GM23338 (cell line): Measurements from ENCODE around the gene EVC. TPM values are rescaled to one million over a fixed set of nuclear protein-coding genes. Genes with fewer than 3 reads are reported as not detected.

Experiments
- ATAC-seq: fragments of 200-7000 bp; cut with Tn5 transposase; 3 replicates; pipeline ENCODE4 v1.9.1; 2020
- DNase-seq: peaks from one replicate; pipeline ENCODE4 v3.0.0-alpha.2; 2015; ENCODE audit warnings: low spot score
- H2AFZ ChIP-seq: fragments of 200-600 bp; sonication (generic); 2 replicates; pipeline ENCODE4 v1.8.0; 2016; ENCODE audit warnings: antibody characterized with exemption, mild to moderate bottlenecking, moderate library complexity
- H3F3A ChIP-seq: fragments of 200-600 bp; sonication (generic); replicated peaks from 2 replicates; pipeline ENCODE4 v1.8.0; 2017; ENCODE audit warnings: antibody characterized with exemption, mixed run types, low read depth
- H3K27ac ChIP-seq: fragments of 200-600 bp; sonication (generic); 2 replicates; pipeline ENCODE4 v1.6.1; 2016; ENCODE audit warnings: low read depth
- H3K27me3 ChIP-seq: fragments of 200-600 bp; sonication (generic); 2 replicates; pipeline ENCODE4 v1.8.0; 2016; ENCODE audit warnings: mild to moderate bottlenecking, mixed run types, moderate library complexity; ENCODE audit not compliant: insufficient read depth
- H3K36me3 ChIP-seq: fragments of 200-600 bp; sonication (generic); 2 replicates; pipeline ENCODE4 v1.8.0; 2016; ENCODE audit warnings: mild to moderate bottlenecking; ENCODE audit not compliant: insufficient read depth
- H3K4me1 ChIP-seq: fragments of 200-600 bp; sonication (generic); 2 replicates; pipeline ENCODE4 v1.8.0; 2016; ENCODE audit warnings: mild to moderate bottlenecking, moderate library complexity; ENCODE audit not compliant: insufficient read depth
- H3K4me2 ChIP-seq: fragments of 200-600 bp; sonication (generic); 2 replicates; pipeline ENCODE4 v1.7.1; 2017; ENCODE audit warnings: mixed run types
- H3K4me3 ChIP-seq: fragments of 200-600 bp; sonication (generic); 2 replicates; pipeline ENCODE4 v1.6.1; 2016; ENCODE audit warnings: mixed run types
- H3K79me2 ChIP-seq: fragments of 200-600 bp; sonication (generic); replicated peaks from 2 replicates; pipeline ENCODE4 v1.8.0; 2017; ENCODE audit warnings: mild to moderate bottlenecking; ENCODE audit not compliant: insufficient read depth
- H3K9me2 ChIP-seq: fragments of 200-600 bp; sonication (generic); 2 replicates; pipeline ENCODE4 v1.8.0; 2017; ENCODE audit not compliant: insufficient read depth
- H4K20me1 ChIP-seq: fragments of 200-600 bp; sonication (generic); replicated peaks from 2 replicates; pipeline ENCODE4 v1.8.0; 2017; ENCODE audit warnings: mild to moderate bottlenecking; ENCODE audit not compliant: insufficient read depth
- H3K27ac Mint-ChIP-seq: 2 replicates; pipeline ENCODE4 v1.8.0; 2020; ENCODE audit warnings: inconsistent platforms, mild to moderate bottlenecking, moderate library complexity, mixed read lengths
- H3K27me3 Mint-ChIP-seq: 3 replicates; pipeline ENCODE4 v1.8.0; 2022; ENCODE audit warnings: low read depth, mild to moderate bottlenecking, moderate library complexity, mixed read lengths, inconsistent platforms; ENCODE audit not compliant: insufficient read depth, poor library complexity
- H3K36me3 Mint-ChIP-seq: 3 replicates; pipeline ENCODE4 v1.8.0; 2021; ENCODE audit warnings: low read depth, mild to moderate bottlenecking, inconsistent platforms, moderate library complexity, mixed read lengths
- H3K4me1 Mint-ChIP-seq: 3 replicates; pipeline ENCODE4 v1.8.0; 2020; ENCODE audit warnings: mild to moderate bottlenecking, inconsistent platforms, mixed read lengths
- H3K4me3 Mint-ChIP-seq: 3 replicates; pipeline ENCODE4 v1.8.0; 2021; ENCODE audit warnings: moderate library complexity, mild to moderate bottlenecking, inconsistent platforms, mixed read lengths
- H3K9me3 Mint-ChIP-seq: 3 replicates; pipeline ENCODE4 v1.8.0; 2020; ENCODE audit warnings: moderate library complexity, mild to moderate bottlenecking, inconsistent platforms, mixed read lengths
- CREB1 ChIP-seq: fragments of 250-450 bp; sonication (Bioruptor Pico); IDR thresholded peaks from 2 replicates; pipeline ENCODE4 v1.5.0; 2020; ENCODE audit warnings: low read depth, mild to moderate bottlenecking, moderate library complexity
- CTCF ChIP-seq, 2 experiments: fragments of 200-600 bp in 1 of 2; sonication (generic) in 1 of 2; conservative IDR thresholded peaks; 2 replicates each; pipeline versions ENCODE4 v1.5.1 to v1.6.1; 2016 to 2017; ENCODE audit warnings: antibody characterized with exemption in 2 of 2, low read depth in 2 of 2, mild to moderate bottlenecking in 2 of 2, moderate library complexity in 1 of 2
- ETS1 ChIP-seq: IDR thresholded peaks from 2 replicates; pipeline ENCODE4 v1.6.1; 2016; ENCODE audit warnings: antibody characterized with exemption
- EZH2 ChIP-seq: fragments of 200-600 bp; sonication (generic); IDR thresholded peaks from one replicate; pipeline ENCODE4 v1.8.0; 2017; ENCODE audit warnings: antibody characterized with exemption, mild to moderate bottlenecking, low read depth; ENCODE audit not compliant: unreplicated experiment
- JUNB ChIP-seq: IDR thresholded peaks from one replicate; pipeline ENCODE4 v1.6.1; 2016; ENCODE audit warnings: antibody characterized with exemption; ENCODE audit not compliant: unreplicated experiment
- ZNF331 ChIP-seq: fragments of 250-450 bp; sonication (Bioruptor Pico); IDR thresholded peaks from 2 replicates; pipeline ENCODE4 v1.5.0; 2020; ENCODE audit warnings: low read depth, mild to moderate bottlenecking, moderate library complexity
- polyA plus RNA-seq: library from polyadenylated mRNA; unstranded; fragments of >200 nt; fragmentation: Nextera tagmentation; extraction: Ambion mirVana; gene quantifications from 2 replicates; pipeline ENCODE4 v1.2.1, GENCODE V29; 2016
- total RNA-seq: library from RNA; depleted of rRNA; stranded (reverse); fragments of >200 nt; shearing (Covaris generic); gene quantifications from 2 replicates; pipeline ENCODE4 v1.2.3, GENCODE V29; 2014
- TF ChIP-seq, protein P1 (sequence below): fragments of 250-450 bp; sonication (Bioruptor Pico); IDR thresholded peaks from 2 replicates; pipeline ENCODE4 v1.5.0; 2020; ENCODE audit warnings: mild to moderate bottlenecking, moderate library complexity

EVC gene
- total and polyA plus RNA-seq, 2 experiments from 2014 or later: 1.7 to 12.8 TPM

DNA sequence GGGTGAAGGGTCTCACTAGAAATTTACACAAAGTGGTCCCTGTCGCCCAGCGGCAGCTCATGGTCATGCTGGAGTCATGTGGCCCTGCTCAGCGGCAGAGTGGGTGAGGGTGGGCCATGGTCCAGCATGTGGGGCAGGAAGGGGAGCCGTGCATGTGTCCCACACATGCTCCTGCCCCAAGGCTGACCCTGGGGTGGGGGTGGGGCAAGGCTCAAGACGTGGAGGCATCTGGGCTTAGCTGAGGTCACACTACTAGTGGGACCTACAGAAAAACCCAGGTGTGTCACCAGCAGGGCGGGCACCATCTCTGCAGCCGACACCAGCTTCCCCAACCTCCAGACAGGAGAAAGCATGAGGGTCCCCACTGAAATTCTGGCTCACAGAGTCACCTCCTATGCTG, 42.4 kb downstream of the EVC start (continued):
- TF ChIP-seq, protein P1, sequence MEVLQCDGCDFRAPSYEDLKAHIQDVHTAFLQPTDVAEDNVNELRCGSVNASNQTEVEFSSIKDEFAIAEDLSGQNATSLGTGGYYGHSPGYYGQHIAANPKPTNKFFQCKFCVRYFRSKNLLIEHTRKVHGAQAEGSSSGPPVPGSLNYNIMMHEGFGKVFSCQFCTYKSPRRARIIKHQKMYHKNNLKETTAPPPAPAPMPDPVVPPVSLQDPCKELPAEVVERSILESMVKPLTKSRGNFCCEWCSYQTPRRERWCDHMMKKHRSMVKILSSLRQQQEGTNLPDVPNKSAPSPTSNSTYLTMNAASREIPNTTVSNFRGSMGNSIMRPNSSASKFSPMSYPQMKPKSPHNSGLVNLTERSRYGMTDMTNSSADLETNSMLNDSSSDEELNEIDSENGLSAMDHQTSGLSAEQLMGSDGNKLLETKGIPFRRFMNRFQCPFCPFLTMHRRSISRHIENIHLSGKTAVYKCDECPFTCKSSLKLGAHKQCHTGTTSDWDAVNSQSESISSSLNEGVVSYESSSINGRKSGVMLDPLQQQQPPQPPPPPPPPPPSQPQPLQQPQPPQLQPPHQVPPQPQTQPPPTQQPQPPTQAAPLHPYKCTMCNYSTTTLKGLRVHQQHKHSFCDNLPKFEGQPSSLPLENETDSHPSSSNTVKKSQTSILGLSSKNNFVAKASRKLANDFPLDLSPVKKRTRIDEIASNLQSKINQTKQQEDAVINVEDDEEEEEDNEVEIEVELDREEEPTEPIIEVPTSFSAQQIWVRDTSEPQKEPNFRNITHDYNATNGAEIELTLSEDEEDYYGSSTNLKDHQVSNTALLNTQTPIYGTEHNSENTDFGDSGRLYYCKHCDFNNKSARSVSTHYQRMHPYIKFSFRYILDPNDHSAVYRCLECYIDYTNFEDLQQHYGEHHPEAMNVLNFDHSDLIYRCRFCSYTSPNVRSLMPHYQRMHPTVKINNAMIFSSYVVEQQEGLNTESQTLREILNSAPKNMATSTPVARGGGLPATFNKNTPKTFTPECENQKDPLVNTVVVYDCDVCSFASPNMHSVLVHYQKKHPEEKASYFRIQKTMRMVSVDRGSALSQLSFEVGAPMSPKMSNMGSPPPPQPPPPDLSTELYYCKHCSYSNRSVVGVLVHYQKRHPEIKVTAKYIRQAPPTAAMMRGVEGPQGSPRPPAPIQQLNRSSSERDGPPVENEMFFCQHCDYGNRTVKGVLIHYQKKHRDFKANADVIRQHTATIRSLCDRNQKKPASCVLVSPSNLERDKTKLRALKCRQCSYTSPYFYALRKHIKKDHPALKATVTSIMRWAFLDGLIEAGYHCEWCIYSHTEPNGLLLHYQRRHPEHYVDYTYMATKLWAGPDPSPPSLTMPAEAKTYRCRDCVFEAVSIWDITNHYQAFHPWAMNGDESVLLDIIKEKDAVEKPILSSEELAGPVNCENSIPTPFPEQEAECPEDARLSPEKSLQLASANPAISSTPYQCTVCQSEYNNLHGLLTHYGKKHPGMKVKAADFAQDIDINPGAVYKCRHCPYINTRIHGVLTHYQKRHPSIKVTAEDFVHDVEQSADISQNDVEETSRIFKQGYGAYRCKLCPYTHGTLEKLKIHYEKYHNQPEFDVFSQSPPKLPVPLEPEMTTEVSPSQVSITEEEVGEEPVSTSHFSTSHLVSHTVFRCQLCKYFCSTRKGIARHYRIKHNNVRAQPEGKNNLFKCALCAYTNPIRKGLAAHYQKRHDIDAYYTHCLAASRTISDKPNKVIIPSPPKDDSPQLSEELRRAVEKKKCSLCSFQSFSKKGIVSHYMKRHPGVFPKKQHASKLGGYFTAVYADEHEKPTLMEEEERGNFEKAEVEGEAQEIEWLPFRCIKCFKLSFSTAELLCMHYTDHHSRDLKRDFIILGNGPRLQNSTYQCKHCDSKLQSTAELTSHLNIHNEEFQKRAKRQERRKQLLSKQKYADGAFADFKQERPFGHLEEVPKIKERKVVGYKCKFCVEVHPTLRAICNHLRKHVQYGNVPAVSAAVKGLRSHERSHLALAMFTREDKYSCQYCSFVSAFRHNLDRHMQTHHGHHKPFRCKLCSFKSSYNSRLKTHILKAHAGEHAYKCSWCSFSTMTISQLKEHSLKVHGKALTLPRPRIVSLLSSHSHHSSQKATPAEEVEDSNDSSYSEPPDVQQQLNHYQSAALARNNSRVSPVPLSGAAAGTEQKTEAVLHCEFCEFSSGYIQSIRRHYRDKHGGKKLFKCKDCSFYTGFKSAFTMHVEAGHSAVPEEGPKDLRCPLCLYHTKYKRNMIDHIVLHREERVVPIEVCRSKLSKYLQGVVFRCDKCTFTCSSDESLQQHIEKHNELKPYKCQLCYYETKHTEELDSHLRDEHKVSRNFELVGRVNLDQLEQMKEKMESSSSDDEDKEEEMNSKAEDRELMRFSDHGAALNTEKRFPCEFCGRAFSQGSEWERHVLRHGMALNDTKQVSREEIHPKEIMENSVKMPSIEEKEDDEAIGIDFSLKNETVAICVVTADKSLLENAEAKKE: no peak
- TF ChIP-seq ZNF331 (CRISPR knock-in tag) (no peak), EZH2 (no peak), JUNB (no peak), CTCF (conservative IDR thresholded peaks at IDR 0.05; ENCODE audit: low read depth in 2 of 2) (no peak)

DNA sequence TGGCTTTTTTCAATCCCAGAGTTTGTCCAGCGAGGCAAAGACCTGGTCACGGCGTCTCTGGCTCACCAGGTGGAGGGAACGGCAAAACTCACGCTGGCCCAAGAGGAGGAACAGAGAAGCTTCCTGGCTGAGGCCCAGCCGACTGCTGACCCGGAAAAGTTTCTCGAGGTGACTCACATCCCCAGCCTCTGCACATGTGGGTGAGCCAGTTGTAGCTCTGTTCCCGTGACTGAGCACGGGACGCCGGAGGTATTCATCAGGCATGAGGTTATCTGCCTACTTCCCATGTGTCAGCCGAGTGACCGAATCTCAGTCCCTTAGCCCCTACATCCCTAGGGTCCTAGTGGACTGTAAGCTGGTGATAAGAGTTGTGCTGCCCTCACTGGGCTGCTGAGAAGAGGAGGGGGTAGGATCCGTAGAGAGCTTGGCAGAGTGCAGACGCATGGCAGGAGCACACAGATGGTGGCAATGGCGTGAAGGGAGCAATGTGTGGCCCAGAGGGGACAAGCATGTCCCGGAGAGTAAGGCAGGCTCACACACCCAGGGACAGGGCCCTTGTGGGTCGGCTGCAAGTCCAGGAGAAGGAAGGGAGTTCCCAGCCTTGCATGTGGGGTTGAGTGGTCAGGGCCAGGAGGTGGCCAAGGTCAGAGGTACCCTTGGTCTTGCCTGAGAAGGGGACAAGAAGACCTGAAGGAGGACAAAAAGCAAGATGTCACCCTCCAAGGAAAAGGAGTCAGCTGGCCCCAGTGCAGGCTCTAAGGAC, 42.9 kb downstream of the EVC start:
- DNase-seq (no peak), ATAC-seq (no peak)
- Histone ChIP-seq H3K79me2 (no peaks in the 10 kb centered on the region), H2AFZ (no peak overlapping the region), H3K4me1 (peaks cover 22% of the 10 kb centered on the region), H3F3A (no peaks in the 10 kb centered on the region), H4K20me1 (no peaks in the 10 kb centered on the region), H3K27ac (no peak overlapping the region), H3K27me3 (no peaks in the 10 kb centered on the region), H3K36me3 (no peaks in the 10 kb centered on the region), H3K9me2 (no peaks in the 10 kb centered on the region), H3K4me3 (no peak overlapping the region), H3K4me2 (no peak overlapping the region)
- peak overlapping the region; percentile 48 for H3K27ac Mint-ChIP-seq
- H3K4me1 Mint-ChIP-seq: peaks cover 40% of the 10 kb centered on the region
- H3K36me3 Mint-ChIP-seq: peaks cover 43% of the 10 kb centered on the region
- peaks cover 13% of the 10 kb centered on the region for H3K27me3 Mint-ChIP-seq
- H3K4me3 Mint-ChIP-seq: no peak overlapping the region
- H3K9me3 Mint-ChIP-seq: no peaks in the 10 kb centered on the region
- no peak for TF ChIP-seq EZH2
- no peak for TF ChIP-seq CREB1 (CRISPR knock-in tag)
- TF ChIP-seq ETS1: no peak
